ENCODE data around the gene CERKL.
"Not testable (repeated sequence)": the region's sequence is repeated elsewhere in the genome, so short reads cannot be mapped to it uniquely, and the experiment has no call there.

CERKL gene

DNA sequence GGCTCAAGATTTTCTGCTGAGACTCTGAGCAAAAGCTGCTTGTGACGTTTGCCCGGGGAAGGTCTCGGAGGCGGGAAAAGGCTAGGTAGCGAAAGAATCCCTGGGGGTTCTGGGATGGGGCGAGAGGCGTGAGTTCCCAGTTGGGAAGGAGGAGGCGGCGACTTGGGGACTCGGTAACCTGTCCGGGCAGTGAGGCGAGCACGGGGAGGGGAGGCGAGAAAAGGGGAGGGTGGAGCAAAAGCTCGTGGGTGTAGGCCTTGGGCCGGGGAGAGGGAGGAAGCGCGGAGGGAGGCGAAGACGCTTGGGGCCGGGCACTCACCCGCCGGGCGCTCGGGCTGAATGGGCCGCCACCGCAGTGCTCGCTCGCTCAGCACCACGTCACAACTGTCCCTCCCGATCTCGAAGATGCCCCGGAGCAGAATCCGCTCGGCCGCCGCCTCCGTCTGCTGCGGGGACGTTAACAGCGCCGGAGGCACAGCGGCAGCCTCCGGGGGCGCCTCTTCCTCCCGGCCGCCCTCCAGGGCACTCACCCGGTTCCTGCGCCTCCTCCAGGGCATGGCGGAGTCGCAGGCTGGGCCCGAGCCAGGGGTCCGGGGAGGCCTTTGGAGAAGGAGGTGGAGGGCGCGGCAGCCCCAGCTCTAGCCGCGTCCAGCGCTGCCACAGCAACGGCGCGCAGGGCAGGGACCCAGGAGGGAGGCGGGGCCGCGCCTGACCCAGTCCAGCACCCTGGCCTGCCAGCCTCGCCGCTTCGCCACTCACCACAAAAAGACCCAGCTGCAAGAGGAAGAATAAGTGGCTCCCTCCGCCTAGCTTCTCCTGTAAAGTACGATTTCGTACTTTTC, at the start of gene CERKL:
Gene CERKL, minus strand, starts transcription at position 656 of the 842 bp plus-strand sequence. Its CDS starts 99 bp downstream, at position 557.
- DNase-seq (ENCODE audit: low read depth): no peak

DNA sequence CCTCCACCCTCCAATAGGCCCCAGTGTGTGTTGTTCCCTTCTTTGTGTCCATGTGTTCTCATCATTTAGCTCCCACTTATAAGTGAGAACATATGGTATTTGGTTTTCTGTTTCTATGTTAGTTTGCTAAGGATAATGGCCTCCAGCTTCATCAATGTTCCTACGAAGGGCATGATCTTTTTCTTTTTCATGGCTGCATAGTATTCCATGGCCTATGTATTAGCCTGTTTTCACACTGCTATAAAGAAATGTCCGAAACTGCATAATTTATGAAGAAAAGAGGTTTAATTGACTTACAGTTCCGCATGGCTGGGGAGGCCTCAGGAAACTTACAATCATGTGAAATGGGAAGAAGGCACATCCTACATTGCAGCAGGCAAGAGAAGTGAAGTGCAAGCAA, 45.6 kb upstream of the CERKL start:
- not testable (repeated sequence) for DNase-seq (ENCODE audit: low read depth)

GRCh38 chr2:181698223-181698622, 41.3 kb upstream of the CERKL start:
- DNase-seq (ENCODE audit: low read depth): no peak

DNA sequence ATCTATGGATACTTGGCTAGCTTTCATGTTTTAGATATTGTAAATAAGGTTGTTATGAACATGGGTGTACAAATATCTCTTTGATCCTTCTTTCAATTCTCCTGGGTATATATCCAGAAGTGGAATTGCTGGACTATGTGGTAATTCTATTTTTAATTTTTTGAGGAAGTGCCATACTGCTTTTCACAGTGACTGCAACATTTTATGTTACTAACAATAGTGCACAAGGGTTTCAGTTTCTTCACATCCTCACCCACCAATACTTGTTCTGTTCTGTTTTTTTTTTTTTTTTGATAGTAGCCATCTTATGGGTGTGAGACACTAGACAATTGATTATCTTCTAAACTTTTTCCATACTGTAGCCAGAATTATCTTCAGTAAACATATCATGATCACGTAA, 40.7 kb upstream of the CERKL start:
- no peak for DNase-seq (ENCODE audit: low read depth)

DNA sequence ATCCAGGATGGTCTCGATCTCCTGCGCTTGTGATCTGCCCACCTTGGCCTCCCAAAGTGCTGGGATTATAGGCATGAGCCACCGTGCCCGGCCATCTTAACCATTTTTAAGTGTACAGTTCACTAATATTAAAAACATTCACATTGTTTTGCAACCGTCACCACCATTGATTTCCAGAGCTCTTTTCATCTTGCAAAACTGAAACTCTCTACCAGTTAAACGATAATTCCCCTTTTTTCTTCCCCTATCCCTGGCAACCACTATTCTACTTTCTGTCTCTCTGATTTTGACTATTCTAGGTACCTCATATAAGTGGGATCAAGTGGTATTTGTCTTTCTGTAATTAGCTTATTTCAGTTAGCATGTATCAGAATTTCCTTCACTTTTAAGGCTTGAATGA, 40.2 kb upstream of the CERKL start:
- DNase-seq (ENCODE audit: low read depth): no peak

GRCh38 chr2:181694271-181694670, 37.4 kb upstream of the CERKL start:
- no peak for DNase-seq (ENCODE audit: low read depth)

DNA sequence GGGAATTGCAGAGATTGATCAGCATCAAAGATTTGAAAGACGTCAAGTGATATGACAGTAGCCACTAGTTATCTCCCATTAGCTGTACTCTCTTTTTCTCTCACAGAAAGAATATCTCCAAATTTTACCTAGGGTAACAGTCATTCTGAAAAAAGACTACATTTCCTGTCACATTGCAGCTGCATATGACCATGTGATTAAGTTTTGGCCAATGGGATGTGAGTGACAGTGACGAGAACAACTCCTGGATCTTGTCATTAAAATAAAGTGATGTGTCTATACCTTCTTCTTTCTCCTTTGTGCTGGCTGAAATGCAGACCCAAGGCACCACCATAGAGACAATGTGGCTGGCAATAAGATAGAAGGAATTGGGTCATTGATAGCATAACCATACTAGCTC, 34.0 kb upstream of the CERKL start:
- DNase-seq (ENCODE audit: low read depth): no peak

DNA sequence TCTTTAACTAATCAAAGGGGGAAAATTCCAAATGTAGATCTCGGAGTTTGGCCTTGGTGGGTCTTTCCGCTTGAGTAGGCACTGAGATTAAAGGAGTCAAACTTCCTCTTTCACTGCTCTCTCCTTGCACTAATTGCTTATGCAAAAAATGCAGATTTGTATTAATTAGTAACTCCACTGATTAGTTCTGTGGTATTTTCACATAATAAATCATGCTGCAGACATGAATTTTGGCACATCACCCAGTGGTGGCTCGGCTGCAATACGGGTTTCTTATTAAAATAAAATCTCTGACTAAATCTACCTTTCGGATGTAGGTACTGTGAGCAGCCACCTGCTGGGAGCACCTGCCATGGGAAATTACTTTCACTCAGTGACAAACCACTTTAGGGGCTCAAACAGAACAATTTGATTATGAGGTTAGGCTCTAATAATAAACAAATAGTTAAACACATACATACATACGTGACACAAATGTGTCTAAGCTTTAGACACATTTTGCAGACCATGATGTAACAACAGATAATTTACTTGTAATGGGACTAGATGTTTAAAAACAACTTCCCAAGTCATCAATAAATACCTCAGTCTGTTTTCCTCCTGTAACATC, 29.8 kb upstream of the CERKL start:
- no peak for DNase-seq (ENCODE audit: low read depth)

- DNase-seq (ENCODE audit: low read depth): no peak
Observed at GRCh38 chr2:181685150-181685688, 28.3 kb upstream of the CERKL start.

DNA sequence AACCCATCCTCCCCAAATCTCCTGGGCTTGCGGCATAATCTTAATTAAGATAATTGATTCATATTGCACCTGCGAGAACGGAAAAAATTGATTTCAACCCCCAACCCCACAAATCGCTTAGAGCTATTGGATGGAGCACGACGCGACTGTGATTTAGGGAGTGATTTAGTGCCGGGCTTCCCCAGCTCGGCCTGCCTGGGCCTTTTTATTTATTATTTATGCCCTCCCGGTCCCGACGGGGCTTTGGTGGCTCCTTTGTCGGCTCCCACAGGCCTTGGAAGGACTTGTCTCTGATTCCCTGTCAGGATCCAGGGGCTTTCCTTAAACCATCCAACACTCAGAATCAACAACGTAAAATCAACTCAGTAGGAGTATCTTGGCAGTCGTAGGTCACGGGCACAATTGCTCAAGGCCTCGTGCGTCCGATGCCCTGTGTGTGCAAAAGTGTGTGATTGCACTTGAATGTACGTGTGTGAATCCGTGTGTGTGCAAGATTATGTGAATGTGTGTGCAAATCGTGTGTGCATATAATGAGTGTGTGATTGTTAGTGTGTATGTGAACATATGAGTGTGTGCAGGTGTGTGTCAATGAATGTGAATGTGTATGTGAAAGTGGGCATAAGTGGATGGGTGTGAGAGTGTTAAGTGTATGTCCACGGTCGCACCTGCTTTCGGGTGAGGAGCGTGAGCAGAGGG, 27.7 kb upstream of the CERKL start:
- no peak for DNase-seq (ENCODE audit: low read depth)

DNA sequence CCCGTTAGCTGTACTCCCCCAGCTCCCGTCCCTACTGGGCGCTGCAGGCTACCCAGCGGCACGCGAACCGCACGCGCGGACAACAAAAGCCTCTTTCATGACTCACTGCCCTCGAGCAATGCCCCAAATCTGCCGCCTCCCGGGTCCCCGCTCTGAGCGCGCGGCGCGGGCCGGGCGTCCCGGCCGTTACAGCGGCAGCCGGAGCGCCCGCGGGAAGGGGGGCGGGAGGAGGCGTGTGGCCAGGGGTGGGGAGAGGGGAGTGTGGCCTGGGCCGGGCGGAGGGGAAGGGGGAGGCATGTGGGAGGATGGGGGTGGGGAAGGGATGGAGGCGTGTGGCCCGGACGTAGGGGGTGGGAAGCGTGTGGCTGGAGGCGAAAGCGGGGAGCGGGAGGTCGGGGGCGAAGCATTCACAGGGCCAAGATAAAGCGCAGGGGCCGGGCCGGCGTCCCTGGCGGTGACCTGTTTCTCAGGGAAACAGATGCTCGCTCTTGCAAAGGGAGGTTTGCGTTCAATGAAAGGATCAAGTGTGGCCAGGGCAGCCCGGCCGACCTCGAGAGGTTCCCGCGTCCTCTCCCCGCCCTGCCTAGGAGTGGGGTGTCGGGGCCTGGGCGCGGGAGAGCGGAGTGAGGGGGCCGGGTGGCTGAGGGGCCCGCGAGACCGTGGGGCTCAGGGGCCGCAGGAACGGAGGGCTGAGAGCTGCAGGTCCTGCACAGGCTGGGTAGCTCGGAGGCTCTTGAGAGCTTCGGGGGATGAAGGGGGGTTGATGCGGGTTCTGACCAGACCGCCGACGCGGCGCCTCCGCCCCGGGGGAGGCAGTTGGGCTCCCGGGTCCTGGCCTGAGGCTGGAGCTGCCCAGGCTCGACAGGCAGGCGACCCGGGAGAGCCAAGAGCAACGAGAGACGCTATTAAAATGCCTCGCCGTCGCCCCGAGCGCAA, 26.9 kb upstream of the CERKL start:
- no peak for DNase-seq (ENCODE audit: low read depth)

- no peak for DNase-seq (ENCODE audit: low read depth)
Observed at GRCh38 chr2:181682795-181683517, 26.1 kb upstream of the CERKL start.

- no peak for DNase-seq (ENCODE audit: low read depth)
Observed at GRCh38 chr2:181682026-181682789, 25.3 kb upstream of the CERKL start.

GRCh38 chr2:181680937-181681811, 24.3 kb upstream of the CERKL start:
- no peak for DNase-seq (ENCODE audit: low read depth)

DNA sequence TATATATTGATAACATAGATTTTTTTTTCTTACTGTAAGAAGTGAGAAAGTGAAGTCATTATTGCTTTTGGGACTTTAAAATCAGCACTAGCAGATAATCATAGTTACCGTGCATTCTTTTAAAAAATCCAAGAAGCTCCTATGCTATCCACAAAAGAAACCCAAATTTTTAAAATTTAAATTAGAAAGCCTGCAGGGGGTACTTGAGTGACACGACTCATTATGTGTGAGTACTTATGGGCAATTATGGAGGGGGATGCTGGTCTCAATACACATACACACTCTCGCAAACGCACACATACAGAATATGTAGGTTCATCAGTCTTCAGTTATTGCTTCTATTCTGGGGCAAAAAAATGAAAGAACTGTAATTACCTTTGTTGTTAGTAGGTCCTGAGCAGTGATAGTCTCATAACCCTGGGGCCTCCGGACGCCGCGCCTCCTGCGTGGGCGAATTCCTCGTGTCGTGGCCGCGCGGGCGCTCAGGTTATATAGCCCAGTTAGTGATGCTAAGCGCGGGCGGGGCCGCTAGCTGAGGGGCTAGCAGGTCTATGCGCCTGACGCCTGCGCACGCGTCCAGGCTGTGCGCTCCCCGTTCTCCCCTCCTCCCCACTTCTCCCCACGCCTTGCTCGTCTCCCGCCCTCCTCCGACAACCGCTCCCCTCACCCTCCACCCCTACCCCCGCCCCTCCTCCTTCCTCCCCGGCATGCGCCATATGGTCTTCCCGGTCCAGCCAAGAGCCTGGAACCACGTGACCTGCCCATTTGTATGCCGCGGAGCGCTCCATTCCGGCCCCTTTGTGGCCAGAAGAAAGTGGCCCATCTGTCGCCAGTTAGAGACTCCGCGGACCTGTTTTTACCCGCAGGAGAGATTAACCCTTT, 23.4 kb upstream of the CERKL start, which contains the start of gene NEUROD1:
Gene NEUROD1, minus strand, starts transcription at position 463 of the 882 bp plus-strand sequence. CDS start 1,657 bp downstream, outside the sequence.
- DNase-seq (ENCODE audit: low read depth): no peak

GRCh38 chr2:181679544-181679979, 22.7 kb upstream of the CERKL start:
- DNase-seq (ENCODE audit: low read depth): no peak

GRCh38 chr2:181678861-181679543, 22.1 kb upstream of the CERKL start:
- DNase-seq (ENCODE audit: low read depth): no peak
